Endothelial cell of umbilical vein (primary cell): ENCODE data around the gene CNTRL. TPM values are rescaled to one million over a fixed set of nuclear protein-coding genes. Genes with fewer than 3 reads are reported as not detected.

Experiments used
- BruUV-seq: library from RNA; stranded (reverse); fragments of 400-500 nt; replicated peaks from 2 replicates; lab custom pipeline; 2021; lab: Mats Ljungman, UMichigan
- CTCF ChIA-PET: fragments of 300-600, 350-600 bp; sonication (Branson Sonifier 250); formaldehyde crosslinking; loops from one replicate; lab custom pipeline; 2021; ENCODE audit warnings: antibody characterized with exemption, inconsistent platforms; lab: Charles Lee
- POLR2A ChIA-PET: fragments of 300-600, 350-600 bp; sonication (Branson Sonifier 250); formaldehyde crosslinking; loops from one replicate; lab custom pipeline; 2021; ENCODE audit warnings: antibody characterized with exemption, inconsistent platforms; lab: Charles Lee
- DNase-seq: peaks from one replicate; pipeline ENCODE4 v3.0.0-alpha.2; 2011; ENCODE audit warnings: low read depth, low spot score
- FAIRE-seq: peaks from 2 replicates; lab custom pipeline; 2011; peaks lifted over from hg19 to GRCh38; lab: Jason Lieb, UNC
- H2AFZ ChIP-seq: 2 replicates; pipeline ENCODE4 v1.6.0; 2012; ENCODE audit warnings: low read depth, low read length, control low read depth, inconsistent platforms
- H3K27ac ChIP-seq: 2 replicates; pipeline ENCODE4 v1.5.1; 2011; ENCODE audit warnings: low read depth, mild to moderate bottlenecking, control low read depth, low read length, moderate library complexity; ENCODE audit not compliant: insufficient read depth
- H3K27me3 ChIP-seq, 2 experiments: 2 replicates each; pipeline versions ENCODE4 v1.6.0 to v1.6.1; 2011; ENCODE audit warnings: low read length in 2 of 2, mixed read lengths in 1 of 2; ENCODE audit not compliant: control insufficient read depth in 2 of 2, insufficient read depth in 2 of 2
- H3K36me3 ChIP-seq, 2 experiments: 2 replicates in 1 of 2; 3 replicates in 1 of 2; pipeline ENCODE4 v1.5.1; 2011; ENCODE audit warnings: low read length in 2 of 2, mild to moderate bottlenecking in 1 of 2, moderate library complexity in 1 of 2; ENCODE audit not compliant: control insufficient read depth in 2 of 2, insufficient read depth in 2 of 2; ENCODE audit errors: extremely low read depth in 1 of 2
- H3K4me1 ChIP-seq: 3 replicates; pipeline ENCODE4 v1.5.1; 2011; ENCODE audit warnings: mild to moderate bottlenecking, low read length; ENCODE audit not compliant: control insufficient read depth, insufficient read depth; ENCODE audit errors: extremely low read depth
- H3K4me2 ChIP-seq: 2 replicates; pipeline ENCODE4 v1.6.1; 2011; ENCODE audit warnings: low read length, control low read depth, mixed read lengths; ENCODE audit not compliant: insufficient read depth
- H3K4me3 ChIP-seq, 3 experiments: fragments of 200-600 bp in 1 of 3; sonication (generic), shearing (Covaris generic) in 1 of 3; replicated peaks in 1 of 3; 2 replicates each; pipeline ENCODE4 v1.5.1; 2011 to 2016; ENCODE audit warnings: control low read depth in 3 of 3, low read length in 3 of 3, mild to moderate bottlenecking in 2 of 3, inconsistent platforms in 1 of 3, low read depth in 1 of 3, moderate library complexity in 1 of 3; ENCODE audit not compliant: insufficient read depth in 1 of 3
- H3K79me2 ChIP-seq: 2 replicates; pipeline ENCODE4 v1.6.0; 2012; ENCODE audit warnings: low read length, inconsistent platforms; ENCODE audit not compliant: control insufficient read depth, insufficient read depth
- H3K9ac ChIP-seq: replicated peaks from 2 replicates; pipeline ENCODE3; 2011; ENCODE audit warnings: low read length, control low read depth; ENCODE audit not compliant: insufficient read depth; ENCODE audit errors: extremely low read depth
- H3K9me1 ChIP-seq: replicated peaks from 3 replicates; pipeline ENCODE4 v1.6.0; 2011; ENCODE audit warnings: mild to moderate bottlenecking, low read length; ENCODE audit not compliant: control insufficient read depth, insufficient read depth; ENCODE audit errors: extremely low read depth
- H3K9me3 ChIP-seq: replicated peaks from 2 replicates; pipeline ENCODE4 v1.5.1; 2012; ENCODE audit warnings: low read length, inconsistent platforms; ENCODE audit not compliant: control insufficient read depth, insufficient read depth
- H4K20me1 ChIP-seq: replicated peaks from 2 replicates; pipeline ENCODE3; 2011; ENCODE audit warnings: mild to moderate bottlenecking, low read length; ENCODE audit not compliant: control insufficient read depth, insufficient read depth; ENCODE audit errors: extremely low read depth
- EZH2 ChIP-seq: IDR thresholded peaks from 2 replicates; pipeline ENCODE4 v1.6.1; 2012; ENCODE audit warnings: borderline replicate concordance, low read depth, mild to moderate bottlenecking, moderate library complexity, low read length, inconsistent platforms; ENCODE audit not compliant: severe bottlenecking
- FOS ChIP-seq: IDR thresholded peaks from 2 replicates; pipeline ENCODE4 v1.6.1; 2011; ENCODE audit warnings: mild to moderate bottlenecking, low read length, moderate library complexity, borderline replicate concordance; ENCODE audit not compliant: insufficient read depth
- GATA2 ChIP-seq: IDR thresholded peaks from 2 replicates; pipeline ENCODE4 v1.7.0; 2011; ENCODE audit warnings: low read depth, mild to moderate bottlenecking, moderate library complexity, mixed read lengths, low read length; ENCODE audit not compliant: insufficient read length, insufficient read depth
- JUN ChIP-seq: IDR thresholded peaks from 2 replicates; pipeline ENCODE4 v1.6.1; 2011; ENCODE audit warnings: borderline replicate concordance, low read depth; ENCODE audit not compliant: insufficient read length, insufficient read depth
- MYC ChIP-seq: IDR thresholded peaks from one replicate; pipeline ENCODE4 v1.6.1; 2011; ENCODE audit warnings: mild to moderate bottlenecking, low read depth, low read length
- POLR2A ChIP-seq: IDR thresholded peaks from 2 replicates; pipeline ENCODE4 v1.6.1; 2012; ENCODE audit warnings: low read depth, mild to moderate bottlenecking, control low read depth, low read length
- POLR2AphosphoS5 ChIP-seq: IDR thresholded peaks from 2 replicates; pipeline ENCODE4 v1.6.1; 2012; ENCODE audit warnings: low read depth, mild to moderate bottlenecking, control low read depth, low read length, moderate library complexity; ENCODE audit not compliant: insufficient read depth
- dilution Hi-C: fragments of 300-500 bp; cut with MboI; formaldehyde crosslinking; loops from one replicate; pipeline ENCODE4 v1.15.0; 2019; ENCODE audit warnings: low sequenced_read_pairs; ENCODE audit not compliant: extremely low pct_ligation_motif_present
- intact Hi-C: fragments of 100-400 bp; cut with micrococcal nuclease; formaldehyde crosslinking; loops from one replicate; pipeline ENCODE4 v1.10.0; 2022
- polyA plus RNA-seq, 4 experiments: library from polyadenylated mRNA; depleted of rRNA in 3 of 4; stranded (reverse) in 3 of 4; unstranded in 1 of 4; fragments of >200 nt; gene quantifications; 2 replicates each; pipeline versions ENCODE4 v1.2.1 to v1.2.3, GENCODE V29; 2011 to 2012; ENCODE audit warnings: missing spikeins in 1 of 4
- total RNA-seq: library from RNA; stranded (reverse); gene quantifications from 2 replicates; pipeline ENCODE4 v1.2.3, GENCODE V29; 2021
- TF ChIP-seq, protein P1 (sequence below): IDR thresholded peaks from 2 replicates; pipeline ENCODE4 v1.6.1; 2011; ENCODE audit not compliant: insufficient read depth, insufficient read length
- TF ChIP-seq, protein P2 (sequence below), 2 donors: IDR thresholded peaks; 1 replicate in 1 of 2; 2 replicates in 1 of 2; pipeline ENCODE4 v1.5.1; 2011; ENCODE audit warnings: low read length in 2 of 2, mild to moderate bottlenecking in 2 of 2, moderate library complexity in 2 of 2, control low read depth in 1 of 2, inconsistent platforms in 1 of 2, low read depth in 1 of 2; ENCODE audit not compliant: insufficient read depth in 1 of 2; ENCODE audit errors: extremely low read depth in 1 of 2

CNTRL gene
- total and polyA plus RNA-seq, 2 donors (not counting 3 experiments of a cell fraction or from before 2014, with no cell fraction given): 6.1 to 21.8 TPM

DNA sequence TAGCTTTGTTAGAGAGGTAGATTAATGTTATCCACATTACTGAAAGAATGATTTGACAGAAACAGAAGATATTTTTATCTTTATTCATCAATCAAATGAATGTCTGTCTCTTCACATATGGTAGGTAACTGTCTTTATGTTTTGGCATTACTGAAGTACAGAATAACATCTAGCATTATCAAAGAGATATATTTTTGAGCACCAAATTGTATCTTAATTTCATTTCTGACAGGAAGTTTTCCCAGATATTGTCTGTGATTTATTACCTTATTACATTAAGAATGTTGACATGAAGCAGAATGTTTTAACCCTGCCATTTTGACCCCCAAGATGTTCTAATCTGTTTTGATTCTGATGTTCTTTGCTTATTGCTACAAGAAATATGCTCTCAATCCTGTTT is 20.3 kb downstream of the CNTRL start:
- DNase-seq (no peak), FAIRE-seq (no peak)
- Histone ChIP-seq H3K27ac (no peak overlapping the region), H3K36me3 (peaks cover 0 to 2% of the 10 kb centered on the region in 2 experiments), H3K9me1 (no peaks in the 10 kb centered on the region), H3K4me2 (no peak overlapping the region), H2AFZ (no peak overlapping the region), H3K4me1 (no peaks in the 10 kb centered on the region), H3K79me2 (no peaks in the 10 kb centered on the region), H3K9ac (no peak overlapping the region), H3K27me3 (no peaks in the 10 kb centered on the region), H4K20me1 (no peaks in the 10 kb centered on the region), H3K9me3 (no peaks in the 10 kb centered on the region), H3K4me3 (no peak overlapping the region)
- intact Hi-C loops (no loop called here), dilution Hi-C loops (no loop called here)
- POLR2A ChIA-PET: no interaction called here
- TF ChIP-seq MYC (no peak), EZH2 (no peak), POLR2AphosphoS5 (no peak), POLR2A (no peak), FOS (no peak), GATA2 (no peak), JUN (no peak)
- TF ChIP-seq, protein P1, sequence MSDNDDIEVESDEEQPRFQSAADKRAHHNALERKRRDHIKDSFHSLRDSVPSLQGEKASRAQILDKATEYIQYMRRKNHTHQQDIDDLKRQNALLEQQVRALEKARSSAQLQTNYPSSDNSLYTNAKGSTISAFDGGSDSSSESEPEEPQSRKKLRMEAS: no peak
- TF ChIP-seq, protein P2, sequence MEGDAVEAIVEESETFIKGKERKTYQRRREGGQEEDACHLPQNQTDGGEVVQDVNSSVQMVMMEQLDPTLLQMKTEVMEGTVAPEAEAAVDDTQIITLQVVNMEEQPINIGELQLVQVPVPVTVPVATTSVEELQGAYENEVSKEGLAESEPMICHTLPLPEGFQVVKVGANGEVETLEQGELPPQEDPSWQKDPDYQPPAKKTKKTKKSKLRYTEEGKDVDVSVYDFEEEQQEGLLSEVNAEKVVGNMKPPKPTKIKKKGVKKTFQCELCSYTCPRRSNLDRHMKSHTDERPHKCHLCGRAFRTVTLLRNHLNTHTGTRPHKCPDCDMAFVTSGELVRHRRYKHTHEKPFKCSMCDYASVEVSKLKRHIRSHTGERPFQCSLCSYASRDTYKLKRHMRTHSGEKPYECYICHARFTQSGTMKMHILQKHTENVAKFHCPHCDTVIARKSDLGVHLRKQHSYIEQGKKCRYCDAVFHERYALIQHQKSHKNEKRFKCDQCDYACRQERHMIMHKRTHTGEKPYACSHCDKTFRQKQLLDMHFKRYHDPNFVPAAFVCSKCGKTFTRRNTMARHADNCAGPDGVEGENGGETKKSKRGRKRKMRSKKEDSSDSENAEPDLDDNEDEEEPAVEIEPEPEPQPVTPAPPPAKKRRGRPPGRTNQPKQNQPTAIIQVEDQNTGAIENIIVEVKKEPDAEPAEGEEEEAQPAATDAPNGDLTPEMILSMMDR (IDR thresholded peaks at IDR 0.05; ENCODE audit: extremely low read depth in 1 of 2, insufficient read depth in 1 of 2, low read depth in 1 of 2, low read length in 2 of 2): no peak
- no TSS peak for BruUV-seq
- CTCF ChIA-PET: interaction anchor here (1.1 to 1.2 kb wide), 2 partner anchors 17 to 35 kb away, joined by 3 read pairs; no protein-coding TSS in a partner anchor
